NT2/D1 (cell line): Measurements from ENCODE around the gene SFI1.

Source experiments
- SUZ12 ChIP-seq: IDR thresholded peaks from 2 replicates; pipeline ENCODE4 v1.6.1; 2011; ENCODE audit not compliant: insufficient read length, insufficient read depth; ENCODE audit errors: extremely low read depth
- YY1 ChIP-seq: IDR thresholded peaks from 2 replicates; pipeline ENCODE4 v1.6.1; 2011; ENCODE audit not compliant: insufficient read length, insufficient read depth
- ZNF274 ChIP-seq: IDR thresholded peaks from 2 replicates; pipeline ENCODE4 v1.6.1; 2011; ENCODE audit warnings: mild to moderate bottlenecking, low read depth, low read length

- TF ChIP-seq YY1 = no peak
- TF ChIP-seq ZNF274 = no peak
- TF ChIP-seq SUZ12 = no peak
Measured at GRCh38 chr22:31612891-31613285, 116.6 kb downstream of the SFI1 start.
